ENCODE data around the gene LRRN3. TPM values are rescaled to one million over a fixed set of nuclear protein-coding genes. Genes with fewer than 3 reads are reported as not detected.

The LRRN3 gene
- total and polyA plus RNA-seq, 2 of the 4 experiments (the other 2 are of a cell fraction): 6.9 to 15.2 TPM

- Histone ChIP-seq H2AK9ac (replicated peaks; ENCODE audit: low read depth, low read length, poor library complexity) (no peak overlapping the region), H3K27me3 (ENCODE audit: control insufficient read depth, insufficient read depth, low read length) (no peaks in the 10 kb centered on the region), H3K4me2 (ENCODE audit: low read depth, low read length) (no peak overlapping the region), H3K27ac (ENCODE audit: insufficient read depth, low read length) (no peak overlapping the region), H4K91ac (ENCODE audit: insufficient read depth, low read depth, low read length) (no peak overlapping the region), H2BK120ac (ENCODE audit: low read depth, low read length) (no peak overlapping the region), H2AFZ (replicated peaks; ENCODE audit: low read length, poor library complexity) (no peak overlapping the region), H3K4ac (ENCODE audit: low read depth, low read length) (no peak overlapping the region), H2BK5ac (ENCODE audit: low read depth, low read length, poor library complexity, severe bottlenecking) (no peak overlapping the region), H3K56ac (ENCODE audit: extremely low read depth, insufficient read depth, low read length) (no peak overlapping the region), H3K4me1 (ENCODE audit: control insufficient read depth, insufficient read depth, low read length) (no peaks in the 10 kb centered on the region), H3K9ac (ENCODE audit: low read depth, low read length) (no peak overlapping the region), H3K4me3 (ENCODE audit: insufficient read depth, low read depth, low read length) (no peak overlapping the region), H2AK5ac (ENCODE audit: low read depth, low read length) (no peak overlapping the region), H4K5ac (ENCODE audit: low read depth, low read length) (no peak overlapping the region), H4K8ac (ENCODE audit: low read depth in 2 of 2, low read length in 2 of 2) (no peak overlapping the region), H3K23ac (ENCODE audit: low read depth, low read length) (no peak overlapping the region), H4K20me1 (ENCODE audit: insufficient read depth, low read length) (no peaks in the 10 kb centered on the region), H3K79me1 (ENCODE audit: low read depth in 1 of 2, low read length in 2 of 2) (no peaks in the 10 kb centered on the region), H3K36me3 (ENCODE audit: control insufficient read depth, insufficient read depth, low read length) (no peaks in the 10 kb centered on the region), H3K9me1 (ENCODE audit: insufficient read depth, low read length) (no peaks in the 10 kb centered on the region), H3K9me3 (ENCODE audit: control insufficient read depth, insufficient read depth, low read length) (0 out of 2 replicates have a peak, but pooled peaks cover 2% of the 10 kb centered on the region), H3K18ac (ENCODE audit: low read depth, low read length) (no peak overlapping the region), H2BK15ac (ENCODE audit: low read depth, low read length) (no peak overlapping the region), H2BK20ac (ENCODE audit: low read depth, low read length) (no peak overlapping the region), H3K14ac (replicated peaks; ENCODE audit: low read depth, low read length) (no peak overlapping the region)
- dilution Hi-C loops (cut with HindIII; ENCODE audit: low sequenced_read_pairs, unreplicated experiment): no loop called here
- no TSS peak for BruUV-seq (replicated peaks)
- in situ Hi-C loops (cut with MboI; ENCODE audit: low sequenced_read_pairs): no loop called here
- 100% methylated on average over 1 of the region's 3 CpGs; no CpG with 5 or more reads in 1 of the 2 experiments for WGBS, 2 experiments (ENCODE audit: extremely low coverage in 2 of 2, insufficient read length in 1 of 2)
- CTCF ChIA-PET: no interaction called here
- TF ChIP-seq USF2 (IDR thresholded peaks at IDR 0.05; ENCODE audit: low read depth, low read length) (no peak), RAD21 (IDR thresholded peaks at IDR 0.05; ENCODE audit: low read length) (no peak), MAFK (IDR thresholded peaks at IDR 0.05; ENCODE audit: low read depth, low read length) (no peak), NFE2L2 (IDR thresholded peaks at IDR 0.05; ENCODE audit: low read depth, low read length) (no peak), RCOR1 (IDR thresholded peaks at IDR 0.05; ENCODE audit: insufficient replicate concordance, low read length) (no peak), MXI1 (IDR thresholded peaks at IDR 0.05; ENCODE audit: borderline replicate concordance, low read depth, low read length) (no peak), BHLHE40 (IDR thresholded peaks at IDR 0.05; ENCODE audit: low read depth, low read length) (no peak), ELK1 (IDR thresholded peaks at IDR 0.05; ENCODE audit: borderline replicate concordance, low read depth, low read length) (no peak), MAZ (IDR thresholded peaks at IDR 0.05; ENCODE audit: borderline replicate concordance, low read depth, low read length) (no peak), CEBPB (IDR thresholded peaks at IDR 0.05; ENCODE audit: low read depth, low read length) (no peak), RFX5 (IDR thresholded peaks at IDR 0.05; ENCODE audit: low read depth, low read length) (no peak), POLR2A (IDR thresholded peaks at IDR 0.05; ENCODE audit: low read depth, low read length) (no peak), CTCF (conservative IDR thresholded peaks at IDR 0.05; ENCODE audit: low read depth, low read length) (no peak)
- DNase-seq (no peak), ATAC-seq (ENCODE audit: low read depth) (no peak)
- POLR2A ChIA-PET (ENCODE audit: unreplicated experiment): no interaction called here
- intact Hi-C loops (cut with micrococcal nuclease): no loop called here
Measured at GRCh38 chr7:111174510-111174909, 83.6 kb downstream of the LRRN3 start.
